ENCODE results near the gene ACTR6.

- TF ChIP-seq CTCF (IDR thresholded peaks at IDR 0.05) (no peak), POLR2A (IDR thresholded peaks at IDR 0.05) (no peak)
These were observed 14.6 kb downstream of the ACTR6 start for GRCh38 chr12:100215209-100215608.
